ENCODE measurements around the gene BAG2. TPM values are rescaled to one million over a fixed set of nuclear protein-coding genes. Genes with fewer than 3 reads are reported as not detected.
A peak's percentile ranks its signal among the peaks of the same experiment; 100 is the strongest.

BAG2 gene
- 2.5 TPM for total RNA-seq

DNA sequence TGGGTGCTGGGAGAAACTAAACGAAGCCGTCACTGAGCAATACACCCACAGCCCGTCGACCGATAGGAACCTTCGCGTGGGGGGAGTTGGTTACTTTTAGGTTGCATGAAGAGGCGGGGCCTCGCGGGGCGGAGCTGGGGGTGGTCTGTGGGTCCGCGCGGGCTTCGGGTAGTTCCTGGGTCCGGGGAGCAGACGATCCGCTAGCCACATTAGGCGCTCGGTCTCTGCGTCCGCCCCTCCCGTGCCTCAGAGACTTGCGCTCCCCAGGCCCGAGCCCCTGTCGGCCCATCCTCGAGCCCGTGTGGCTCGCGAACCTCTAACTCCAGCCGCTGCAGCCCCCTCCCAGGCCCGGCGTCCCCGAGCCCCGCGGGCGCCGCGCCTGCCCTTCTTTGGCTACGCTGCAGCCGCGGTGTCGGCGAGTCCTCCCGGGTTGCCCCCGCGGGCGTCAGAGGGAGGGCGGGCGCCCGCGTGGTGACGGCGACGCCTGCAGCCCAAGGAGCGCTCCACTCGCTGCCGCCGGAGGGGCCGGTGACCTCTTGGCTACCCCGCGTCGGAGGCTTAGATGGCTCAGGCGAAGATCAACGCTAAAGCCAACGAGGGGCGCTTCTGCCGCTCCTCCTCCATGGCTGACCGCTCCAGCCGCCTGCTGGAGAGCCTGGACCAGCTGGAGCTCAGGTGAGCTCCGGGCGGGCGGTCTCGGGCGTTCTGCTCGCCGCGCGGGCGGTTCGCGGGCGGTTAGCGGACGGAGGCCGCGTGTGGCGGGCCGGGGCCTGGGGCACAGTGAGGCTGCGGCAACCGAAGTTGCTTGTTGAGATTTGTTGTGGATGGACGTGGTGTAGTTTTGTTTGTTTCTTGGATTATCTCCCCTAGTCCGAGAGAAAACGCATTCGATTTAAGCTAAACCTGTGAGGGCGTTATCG is at the start of gene BAG2:
TSS of gene BAG2 (plus strand) at position 191 of the 920 bp plus-strand sequence. CDS start at position 563, 372 bp downstream.
- ATAC-seq: peak; percentile 92
- DNase-seq (ENCODE audit: low spot score): peak; percentile 91

DNA sequence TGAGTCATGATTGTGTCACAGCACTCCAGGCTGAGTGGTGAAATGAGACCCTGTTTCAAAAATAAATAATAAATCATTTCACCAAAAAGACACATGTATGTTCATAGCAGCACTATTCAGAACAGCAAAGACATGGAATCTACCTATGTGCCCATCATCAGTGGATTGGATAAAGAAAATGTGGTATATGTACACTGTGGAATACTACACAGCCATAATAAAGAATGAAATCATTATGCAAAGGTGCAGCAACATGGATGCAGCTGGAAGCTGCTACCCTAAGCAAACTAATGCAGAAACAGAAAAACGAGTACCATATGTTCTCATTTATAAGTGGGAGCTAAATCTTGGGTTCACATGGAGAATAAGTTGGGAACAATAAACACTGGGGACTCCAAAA is 49.0 kb upstream of the BAG2 start:
- ATAC-seq (no peak), DNase-seq (ENCODE audit: low spot score) (no peak)

DNA sequence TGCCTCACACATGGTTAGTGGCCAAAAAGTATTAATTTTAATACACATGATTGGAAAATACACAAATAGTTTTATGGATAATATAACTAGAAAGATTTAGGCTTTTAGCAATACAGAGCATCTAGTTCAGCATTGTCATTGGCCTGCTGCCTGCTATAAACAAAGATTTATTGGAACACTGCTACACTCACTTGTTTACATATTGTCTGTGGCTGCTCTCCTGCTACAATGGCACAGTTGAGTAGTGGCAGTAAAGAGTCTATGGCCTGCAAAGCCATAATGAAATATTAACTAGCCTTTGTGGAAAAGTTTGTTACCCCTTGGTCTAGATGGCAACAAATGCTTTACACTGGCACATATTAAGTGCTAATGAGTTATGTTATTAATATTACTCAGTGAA is 44.4 kb upstream of the BAG2 start:
- DNase-seq (ENCODE audit: low spot score) (no peak), ATAC-seq (peak; percentile 59)

DNA sequence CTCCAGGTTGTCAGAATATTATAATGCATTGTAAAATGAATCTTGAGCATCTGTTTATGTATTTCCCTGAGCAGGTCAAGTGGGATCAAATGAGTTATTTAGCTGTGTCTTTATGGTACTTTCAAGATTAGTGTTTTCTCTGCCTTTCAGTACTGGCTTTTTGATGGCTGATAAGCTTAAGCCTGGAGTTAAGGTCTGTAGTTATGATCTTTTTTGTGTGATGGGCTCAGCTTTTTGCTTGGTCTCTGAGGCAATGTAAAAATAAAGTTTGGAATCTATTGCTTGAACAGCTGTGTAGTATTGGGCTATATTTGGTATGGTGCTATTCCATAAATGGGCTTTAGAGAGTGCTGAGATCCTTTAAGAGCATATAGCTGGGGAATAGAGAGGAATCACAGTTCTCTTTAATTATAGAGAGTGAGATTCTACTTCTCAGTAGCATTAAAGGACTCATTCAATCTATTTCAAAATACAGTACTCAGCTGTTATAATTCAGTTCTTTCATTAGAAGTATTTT is 41.4 kb upstream of the BAG2 start:
- no peak for ATAC-seq
- DNase-seq (ENCODE audit: low spot score): no peak

DNA sequence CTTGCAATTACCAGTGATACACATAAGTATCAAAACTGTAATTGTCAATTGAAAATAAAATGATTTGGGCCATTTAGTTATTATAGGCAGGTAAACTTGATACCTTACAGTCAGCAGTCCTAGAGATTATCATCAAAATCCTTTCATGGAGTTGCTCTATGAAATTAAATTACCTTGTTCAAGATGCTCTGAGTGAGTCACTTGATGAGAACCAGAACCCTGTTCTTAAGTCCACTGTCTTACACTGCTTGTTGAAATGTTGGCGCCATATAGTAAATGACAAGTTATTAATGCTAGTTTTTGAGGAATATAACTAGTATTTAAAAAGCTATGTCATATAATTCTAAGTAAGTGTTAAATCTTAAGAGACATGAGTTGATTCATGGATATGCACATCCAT is 37.2 kb upstream of the BAG2 start:
- ATAC-seq (no peak), DNase-seq (ENCODE audit: low spot score) (no peak)

DNA sequence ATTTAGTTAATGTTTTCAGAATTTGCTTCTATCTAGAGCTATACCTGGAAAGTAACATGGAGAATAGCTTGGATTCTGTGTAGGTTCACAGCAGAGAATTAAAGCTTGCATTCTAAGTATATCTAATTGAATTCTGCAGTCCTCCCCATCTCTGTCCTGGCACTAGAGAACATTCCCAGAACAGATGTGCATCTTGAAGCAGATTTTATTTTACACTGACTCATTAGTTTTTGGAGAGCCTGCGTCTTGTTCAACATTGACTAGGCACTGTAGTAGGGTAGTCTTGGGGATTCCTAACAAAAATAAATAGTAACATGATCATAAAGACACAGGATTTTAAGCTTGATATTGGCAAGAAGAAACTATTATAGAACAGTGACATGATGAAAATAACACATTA is 36.2 kb upstream of the BAG2 start:
- no peak for ATAC-seq

DNA sequence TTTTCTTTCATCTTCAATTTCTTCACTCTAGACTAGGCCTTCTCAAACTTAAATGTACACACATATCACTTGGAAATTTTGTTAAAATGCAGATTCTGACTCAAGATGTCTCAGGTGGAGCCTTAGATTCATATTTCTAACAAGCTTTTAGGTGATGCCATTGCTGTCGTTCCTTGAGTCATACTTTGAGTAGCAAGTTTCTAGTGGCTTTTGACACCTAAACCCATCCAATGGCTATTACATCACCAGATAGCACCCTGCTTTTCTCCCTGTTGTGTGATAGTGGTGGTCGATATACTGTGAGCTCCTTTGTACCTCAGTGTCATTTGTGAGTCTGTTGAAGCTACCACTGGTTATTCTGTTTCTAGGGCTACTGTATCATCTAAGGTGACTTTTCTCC is 34.8 kb upstream of the BAG2 start:
- ATAC-seq: no peak

More for the DNA sequence above, 36.2 kb upstream of the BAG2 start:
- no peak for DNase-seq (ENCODE audit: low spot score)

DNA sequence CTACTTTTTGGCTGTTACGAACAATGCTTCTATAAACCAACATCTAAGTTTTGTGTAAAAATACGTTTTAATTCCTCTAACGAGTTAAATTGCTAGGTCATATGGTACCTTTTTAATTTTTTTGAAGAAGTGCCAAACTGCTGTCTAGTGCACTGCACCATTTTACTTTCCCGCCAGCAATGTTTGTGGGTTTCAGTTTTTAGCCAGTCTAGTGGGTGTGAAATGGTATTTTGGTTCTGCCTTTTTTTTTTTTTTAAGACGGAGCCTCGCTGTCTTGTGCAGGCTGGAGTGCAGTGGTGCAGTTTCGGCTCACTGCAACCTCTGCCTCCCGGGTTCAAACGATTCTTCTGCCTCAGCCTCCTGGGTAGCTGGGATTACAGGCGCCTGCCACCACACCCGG is 34.1 kb upstream of the BAG2 start:
- DNase-seq (ENCODE audit: low spot score) (no peak), ATAC-seq (no peak)

More for the DNA sequence above, 34.8 kb upstream of the BAG2 start:
- no peak for DNase-seq (ENCODE audit: low spot score)

DNA sequence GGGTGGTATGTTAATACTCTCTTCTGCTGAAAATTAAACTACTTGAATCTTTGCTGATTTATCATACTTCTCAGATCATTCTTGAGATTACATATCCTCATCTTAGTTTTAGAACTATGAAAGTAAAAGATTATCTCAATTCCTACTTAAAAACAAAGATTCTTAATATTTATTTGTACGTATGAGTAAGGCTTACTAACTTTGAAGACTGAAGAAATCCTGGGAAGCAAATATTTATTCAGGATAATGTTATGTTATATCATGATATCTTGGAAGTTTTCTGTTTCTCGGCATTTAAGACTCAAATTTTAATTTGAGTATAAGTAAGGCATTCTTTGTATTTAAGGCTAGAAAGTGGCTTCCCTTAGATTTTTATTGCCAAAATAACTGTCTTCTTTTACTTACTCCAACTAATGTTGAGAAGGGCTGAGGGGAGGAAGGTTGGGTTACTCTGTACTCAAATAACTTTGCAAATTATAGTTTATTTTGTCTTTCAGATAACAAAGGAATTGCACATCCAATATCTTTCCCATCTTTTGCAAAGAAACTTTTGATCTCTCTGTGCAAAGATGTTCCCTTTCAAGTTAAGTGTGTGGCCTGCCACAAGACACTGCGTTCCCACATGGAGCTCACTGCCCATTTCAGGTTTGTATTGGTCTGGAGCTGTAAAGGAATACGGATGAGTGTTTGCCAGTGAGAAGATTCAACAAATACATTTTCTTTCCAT is 30.5 kb upstream of the BAG2 start:
- no peak for DNase-seq (ENCODE audit: low spot score)

DNA sequence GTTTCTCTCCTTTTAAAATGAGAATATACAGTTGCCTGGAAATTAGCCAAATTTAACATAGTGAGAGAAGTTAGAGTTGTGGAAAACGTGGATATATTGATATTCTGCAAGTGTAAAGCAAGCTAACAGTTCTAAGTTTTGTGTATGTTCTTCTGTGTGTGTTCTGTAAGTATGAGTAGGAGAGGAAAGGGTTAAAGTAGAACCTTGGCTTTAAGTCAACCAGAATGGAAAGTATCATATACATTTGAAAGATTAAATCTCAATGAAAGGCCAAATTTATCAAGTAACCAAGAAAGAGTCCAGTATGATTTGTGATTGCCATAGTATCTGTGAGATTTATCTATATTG is 30.0 kb upstream of the BAG2 start:
- no peak for ATAC-seq
- no peak for DNase-seq (ENCODE audit: low spot score)

More for the DNA sequence above, 30.5 kb upstream of the BAG2 start:
- ATAC-seq: no peak

DNA sequence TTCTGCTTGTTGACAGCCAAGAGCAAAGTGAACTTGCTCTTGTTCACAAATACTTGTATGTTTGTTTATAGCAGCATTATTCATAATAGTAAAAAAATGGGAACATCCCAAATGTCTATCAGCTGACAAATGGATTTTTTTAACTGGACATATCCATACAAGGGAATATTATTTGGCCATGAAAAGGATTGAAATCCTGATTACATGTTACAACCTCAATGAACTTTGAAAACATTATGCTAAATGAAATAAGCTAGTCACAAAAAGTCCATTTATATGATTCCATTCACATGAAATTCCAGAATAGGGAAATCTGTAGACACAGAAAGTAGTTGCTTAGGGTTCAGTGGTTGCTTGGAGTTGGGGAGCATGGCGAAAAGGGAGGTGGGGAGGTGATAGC is 28.4 kb upstream of the BAG2 start:
- ATAC-seq (no peak), DNase-seq (ENCODE audit: low spot score) (no peak)

DNA sequence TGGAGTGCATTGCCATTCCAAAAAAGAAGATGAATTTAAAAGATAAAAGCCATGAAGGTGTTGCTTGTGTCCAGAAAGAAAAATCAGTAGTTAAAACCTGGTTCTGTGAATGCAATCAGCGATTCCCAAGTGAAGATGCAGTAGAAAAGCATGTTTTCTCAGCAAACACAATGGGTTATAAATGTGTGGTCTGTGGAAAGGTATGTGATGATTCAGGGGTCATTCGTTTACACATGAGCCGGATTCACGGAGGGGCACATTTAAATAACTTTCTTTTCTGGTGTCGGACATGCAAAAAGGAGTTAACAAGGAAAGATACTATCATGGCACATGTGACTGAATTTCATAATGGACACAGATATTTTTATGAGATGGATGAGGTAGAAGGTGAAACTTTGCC is 24.7 kb upstream of the BAG2 start:
- no peak for ATAC-seq
- no peak for DNase-seq (ENCODE audit: low spot score)

DNA sequence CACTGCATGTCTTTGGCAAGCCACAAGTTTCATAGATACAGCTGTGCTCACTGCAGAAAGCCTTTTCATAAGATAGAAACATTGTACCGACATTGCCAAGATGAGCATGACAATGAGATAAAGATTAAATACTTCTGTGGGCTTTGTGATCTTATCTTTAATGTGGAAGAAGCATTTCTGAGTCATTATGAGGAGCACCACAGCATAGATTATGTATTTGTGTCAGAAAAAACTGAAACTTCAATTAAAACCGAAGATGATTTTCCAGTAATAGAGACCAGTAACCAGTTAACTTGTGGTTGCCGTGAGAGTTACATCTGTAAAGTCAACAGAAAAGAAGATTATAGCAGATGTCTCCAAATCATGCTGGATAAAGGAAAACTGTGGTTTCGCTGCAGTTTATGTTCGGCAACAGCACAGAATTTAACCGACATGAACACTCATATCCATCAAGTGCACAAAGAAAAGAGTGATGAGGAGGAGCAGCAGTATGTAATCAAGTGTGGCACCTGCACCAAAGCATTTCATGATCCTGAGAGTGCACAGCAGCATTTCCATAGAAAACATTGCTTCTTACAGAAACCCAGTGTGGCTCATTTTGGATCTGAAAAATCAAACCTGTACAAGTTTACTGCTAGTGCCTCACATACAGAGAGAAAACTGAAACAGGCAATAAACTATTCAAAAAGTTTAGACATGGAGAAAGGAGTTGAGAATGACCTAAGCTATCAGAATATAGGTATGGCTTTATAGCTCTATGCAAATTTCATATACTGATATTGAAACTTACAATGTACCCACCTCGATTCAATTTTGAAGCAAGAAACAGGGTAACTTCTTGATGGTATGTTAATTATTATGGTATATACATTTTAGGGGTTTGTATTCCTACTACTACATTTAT is 23.9 kb upstream of the BAG2 start:
- DNase-seq (ENCODE audit: low spot score): no peak
- ATAC-seq: no peak

DNA sequence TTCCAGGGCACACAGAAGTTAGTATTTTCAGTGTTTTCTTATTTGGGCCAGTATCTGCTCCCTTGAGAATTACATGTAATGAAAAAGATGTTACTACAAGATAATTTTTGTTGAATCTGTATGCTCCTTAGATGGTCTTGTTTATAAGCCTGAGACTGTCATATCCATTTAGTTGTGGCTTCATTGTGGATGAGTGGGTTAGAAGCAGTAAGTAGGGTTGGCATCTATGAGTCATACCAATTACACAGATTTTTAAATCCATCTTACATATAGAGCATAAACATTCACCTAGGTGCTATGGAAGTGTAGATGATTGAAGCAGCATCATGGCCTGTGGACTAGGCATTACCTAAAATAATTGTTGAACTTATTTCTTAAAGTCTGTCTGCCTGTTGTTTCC is 13.5 kb upstream of the BAG2 start:
- DNase-seq (ENCODE audit: low spot score): no peak
- no peak for ATAC-seq

DNA sequence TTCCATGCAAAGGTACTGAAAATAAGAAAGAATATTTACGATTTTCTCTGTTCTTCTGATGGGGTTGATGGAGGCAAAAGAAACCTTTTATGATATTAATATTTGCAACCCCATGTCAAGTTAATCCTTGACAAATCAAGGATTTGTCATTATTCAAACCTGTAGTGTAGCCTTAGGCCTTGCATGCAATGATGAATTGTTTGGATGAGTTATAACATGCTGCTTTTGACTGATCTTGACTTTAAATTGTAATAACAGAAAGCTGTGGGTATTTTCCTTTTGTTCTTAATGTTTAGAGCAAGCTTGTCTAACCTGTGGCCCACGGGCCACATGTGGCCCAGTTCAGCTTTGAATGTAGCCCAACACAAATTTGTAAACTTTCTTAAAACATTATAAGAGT is 13.0 kb upstream of the BAG2 start:
- DNase-seq (ENCODE audit: low spot score) (no peak), ATAC-seq (no peak)

DNA sequence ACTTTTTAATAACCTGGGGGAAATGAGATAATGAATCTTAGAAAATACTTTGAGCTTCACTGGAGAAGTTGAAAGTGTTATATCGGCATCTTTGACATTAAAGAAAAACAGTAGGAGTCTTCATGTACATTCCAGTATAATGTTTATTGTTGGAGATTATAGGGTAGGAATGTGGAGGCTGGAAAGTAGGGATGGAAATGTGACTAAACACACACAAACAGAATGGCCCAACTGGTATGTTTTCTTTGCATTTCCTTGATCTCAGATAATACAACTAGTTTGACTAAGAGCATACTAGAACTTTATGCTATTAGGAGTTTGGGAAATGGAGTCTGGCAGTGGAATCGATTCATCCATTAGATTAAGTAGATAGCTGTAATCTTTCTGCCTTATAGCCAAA is 10.1 kb upstream of the BAG2 start:
- DNase-seq (ENCODE audit: low spot score): no peak
- no peak for ATAC-seq

DNA sequence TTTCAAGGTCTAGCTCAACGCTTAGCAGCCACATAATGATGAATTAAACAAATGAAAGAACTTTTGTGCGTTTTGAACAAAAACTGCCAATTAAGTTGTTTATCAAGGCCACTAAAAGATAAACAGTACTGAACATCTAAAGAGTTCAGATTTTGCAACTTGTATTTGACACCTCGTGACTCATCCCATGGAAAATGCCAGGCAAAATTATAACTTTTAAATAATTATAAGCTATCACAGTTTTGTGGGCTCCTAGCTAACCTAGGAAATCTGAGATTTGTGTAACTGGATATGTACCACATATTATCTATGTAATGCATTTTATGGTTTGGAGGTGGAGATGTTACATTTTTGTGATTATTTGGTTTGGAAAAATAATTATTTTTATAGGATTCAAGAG is 9.6 kb upstream of the BAG2 start:
- DNase-seq (ENCODE audit: low spot score) (no peak), ATAC-seq (no peak)

DNA sequence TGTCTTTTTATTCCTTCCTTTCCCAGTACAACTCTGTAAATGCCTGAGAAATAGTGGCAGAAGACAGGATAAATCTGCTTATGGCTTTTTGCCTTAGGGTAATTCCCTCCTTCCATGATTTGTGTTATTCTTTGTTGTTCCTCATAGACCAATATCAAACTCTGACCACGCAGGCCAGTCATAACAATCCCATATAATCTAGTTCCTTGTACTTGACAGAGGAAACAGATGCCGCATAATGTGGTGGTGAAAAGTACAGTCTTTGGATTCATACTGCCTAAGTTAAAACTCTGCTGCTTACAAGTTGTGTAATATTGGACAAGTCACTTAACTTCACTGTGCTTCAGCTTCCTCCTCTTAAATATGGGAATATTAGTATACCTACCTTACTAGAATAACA is 8.2 kb upstream of the BAG2 start:
- ATAC-seq (no peak), DNase-seq (ENCODE audit: low spot score) (no peak)

DNA sequence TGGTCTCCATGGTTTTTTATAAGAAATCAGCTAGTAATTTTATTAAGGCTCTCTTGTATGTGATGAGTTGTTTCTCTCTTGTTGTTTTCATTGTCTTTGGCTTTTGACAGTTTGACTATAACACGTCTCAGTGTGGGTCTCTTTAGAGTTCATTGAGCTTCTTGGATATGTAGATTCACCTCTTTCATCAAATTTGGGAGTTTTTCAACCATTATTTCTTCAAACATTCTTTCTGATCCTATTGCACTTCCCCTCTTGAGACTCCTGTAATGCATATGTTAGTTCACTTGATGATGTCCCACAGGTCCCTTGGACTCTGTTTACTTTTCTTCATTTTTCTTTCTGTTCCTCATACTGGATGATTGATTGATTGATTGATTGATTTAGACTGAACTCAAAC is 7.0 kb upstream of the BAG2 start:
- no peak for DNase-seq (ENCODE audit: low spot score)
- ATAC-seq: no peak

DNA sequence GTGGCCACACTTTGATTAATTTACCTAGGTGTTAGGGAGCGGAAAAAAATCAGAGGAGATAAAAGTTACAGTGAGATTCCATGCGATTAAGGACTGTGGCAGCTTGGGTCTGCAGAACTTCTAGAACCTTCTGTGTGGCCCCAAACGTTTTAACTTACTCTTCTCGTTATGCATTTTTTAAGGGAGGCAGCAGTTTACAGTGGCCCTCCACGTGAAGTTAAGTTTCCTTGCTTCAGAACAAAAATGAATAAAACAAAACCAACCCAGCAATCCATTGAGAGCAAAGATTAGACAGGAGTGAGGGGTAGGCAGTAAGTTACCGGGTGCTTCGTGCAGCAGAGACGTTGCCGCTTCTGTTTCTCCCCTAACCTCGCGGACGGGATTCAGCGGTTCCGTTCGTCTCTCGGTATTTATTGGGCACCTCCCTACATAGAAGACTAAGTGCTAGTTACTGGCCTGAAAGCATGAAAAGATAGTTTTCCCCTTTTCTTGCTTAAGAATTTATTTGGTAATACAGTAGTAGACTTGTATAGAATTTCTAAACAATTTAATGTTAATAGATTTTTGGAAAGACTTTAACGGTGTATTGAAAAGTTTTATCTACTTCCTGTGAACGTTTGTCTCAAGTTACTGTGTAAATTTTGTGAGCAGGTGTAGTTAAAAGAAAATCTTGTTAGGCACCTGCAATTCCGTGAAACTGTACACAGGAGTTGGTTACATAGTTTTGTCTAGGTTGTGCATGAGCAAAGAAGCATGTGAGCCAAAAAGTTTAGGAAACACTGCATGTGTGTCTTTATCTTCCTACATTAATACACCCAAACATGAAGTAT is 1.1 kb downstream of the BAG2 start:
- peak; percentile 21 for ATAC-seq
- no peak for DNase-seq (ENCODE audit: low spot score)

Measured in left lobe of liver (tissue), 2 donors.